T follicular helper cell (primary cell): Measurements from ENCODE around the gene HMHB1.
A peak's percentile ranks its signal among the peaks of the same experiment; 100 is the strongest.
"Not testable (repeated sequence)": the region's sequence is repeated elsewhere in the genome, so short reads cannot be mapped to it uniquely, and the experiment has no call there.

ENCODE experiments used
- DNase-seq: peaks from one replicate; pipeline ENCODE4 v3.0.0-alpha.2; 2020; ENCODE audit warnings: low read depth

Gene HMHB1

DNA sequence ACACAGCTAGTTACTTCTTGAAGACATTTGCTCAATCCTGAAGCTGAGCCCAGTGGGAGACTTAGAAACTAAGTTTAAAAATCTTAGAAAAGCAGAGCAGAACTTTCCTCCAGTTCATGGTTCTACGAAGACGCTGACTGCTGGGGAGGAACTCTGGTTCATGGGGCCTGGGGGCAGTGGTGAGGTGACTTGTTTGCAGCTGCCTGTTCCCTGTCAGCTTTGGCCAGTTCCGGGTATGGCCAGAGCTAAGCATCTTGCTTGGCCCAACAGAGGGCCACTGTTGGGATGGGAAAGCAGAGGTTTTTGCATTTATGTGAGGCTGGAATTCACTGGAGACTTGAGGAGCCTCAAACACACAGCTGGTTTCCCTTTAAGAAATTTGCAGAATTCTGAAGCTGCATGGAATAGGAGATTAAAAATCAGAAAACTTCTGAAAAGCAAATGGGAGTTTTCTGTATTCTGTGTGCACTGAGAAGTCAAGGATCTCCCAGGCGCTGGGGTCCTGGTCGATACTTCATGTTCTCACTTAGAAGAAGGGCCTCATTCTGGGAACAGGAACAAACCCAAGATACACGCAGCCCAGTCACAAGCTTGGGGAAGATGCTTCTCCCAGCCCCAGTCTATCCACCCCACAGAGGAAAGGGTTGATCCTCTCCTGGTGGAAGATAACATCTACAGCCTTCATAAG lies 10.6 kb upstream of the HMHB1 start:
- no peak for DNase-seq

DNA sequence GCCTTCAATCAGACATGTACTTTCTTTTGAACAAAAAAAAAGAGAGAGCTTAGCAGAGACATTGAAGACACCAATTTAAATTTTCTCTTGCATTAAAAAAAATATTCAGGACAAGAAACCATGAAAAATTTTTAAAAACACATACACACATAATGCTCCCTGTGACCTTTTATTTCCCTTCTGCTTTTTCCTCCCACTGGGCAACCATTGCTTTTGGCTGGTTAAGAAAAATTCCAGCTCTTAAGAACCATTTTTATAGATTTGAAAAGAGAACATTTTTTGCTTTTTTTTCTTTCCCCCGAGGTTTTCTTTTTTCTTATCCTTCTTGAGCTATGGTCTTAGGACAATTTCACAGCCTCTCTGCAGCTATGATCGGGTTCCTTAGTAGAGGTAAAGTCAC lies 6.1 kb upstream of the HMHB1 start:
- no peak for DNase-seq

DNA sequence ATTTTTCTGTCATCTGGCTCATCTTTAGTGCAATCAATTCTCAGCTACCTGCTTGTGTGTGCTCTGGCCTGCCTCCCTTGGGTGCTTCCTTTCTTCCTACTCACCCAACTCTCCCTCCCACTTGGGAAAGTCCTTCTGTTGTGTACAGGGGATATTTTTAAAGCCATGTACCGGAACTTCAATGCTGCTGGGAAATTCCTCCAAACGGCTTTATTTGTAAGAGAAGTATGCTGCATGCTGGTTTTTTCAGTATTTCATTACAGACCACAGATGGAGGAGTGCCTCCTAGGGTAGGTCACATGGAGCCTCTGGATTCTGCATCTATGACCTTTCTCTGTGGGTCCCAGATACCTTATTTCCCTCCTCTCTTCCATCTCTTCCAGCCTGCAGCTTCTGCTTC lies 5.4 kb upstream of the HMHB1 start:
- no peak for DNase-seq

DNA sequence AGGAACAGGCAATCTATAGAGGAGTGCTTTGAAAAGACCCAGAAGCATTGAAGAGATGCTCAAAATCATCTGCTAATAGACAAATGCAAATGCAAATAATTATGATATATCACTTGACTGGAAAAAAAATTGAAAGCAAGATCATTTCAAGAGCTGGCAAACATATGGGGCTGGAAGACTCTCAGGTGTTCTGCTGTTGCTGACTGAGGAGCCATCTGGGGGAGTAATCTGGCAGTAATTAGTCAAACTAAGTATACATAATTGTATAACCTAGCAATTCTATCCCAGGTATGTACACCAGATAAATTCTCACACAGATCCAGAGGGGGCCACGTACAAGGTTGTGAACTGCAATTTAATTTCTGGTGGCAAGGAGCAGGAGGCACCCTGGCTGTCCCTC lies 4.6 kb upstream of the HMHB1 start:
- DNase-seq: no peak

DNA sequence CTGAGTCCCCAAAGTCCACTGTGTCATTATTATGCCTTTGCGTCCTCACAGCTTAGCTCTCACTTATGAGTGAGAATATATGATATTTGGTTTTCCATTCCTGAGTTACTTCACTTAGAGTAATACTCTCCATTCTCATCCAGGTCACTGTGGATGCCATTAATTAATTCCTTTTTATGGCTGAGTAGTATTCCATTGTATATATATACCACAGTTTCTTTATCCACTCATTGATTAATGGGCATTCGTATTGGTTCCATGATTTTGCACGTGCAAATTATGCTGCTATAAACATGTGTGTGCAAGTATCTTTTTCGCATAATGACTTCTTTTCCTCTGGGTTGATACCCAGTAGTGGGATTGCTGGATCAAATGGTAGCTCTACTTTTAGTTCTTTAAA lies 4.4 kb downstream of the HMHB1 start:
- DNase-seq: not testable (repeated sequence)

DNA sequence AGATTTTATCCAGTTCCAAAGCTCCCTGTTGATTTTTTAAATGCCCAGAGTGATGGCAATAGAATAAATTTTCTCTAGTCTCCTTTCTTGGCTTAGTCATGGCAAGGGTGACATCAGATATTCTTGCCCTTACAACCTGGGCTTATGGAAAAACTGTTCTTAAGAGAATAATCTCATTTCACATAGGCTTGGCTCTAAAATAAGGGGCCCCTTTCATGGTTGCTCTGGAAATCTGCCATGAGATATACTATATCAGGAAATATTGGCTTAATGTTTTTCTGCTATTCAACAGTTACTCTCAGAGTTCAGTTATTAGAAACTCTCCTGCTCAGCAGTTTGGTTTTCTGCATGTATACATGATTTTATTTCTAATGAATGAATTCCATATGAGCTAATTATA lies 7.8 kb downstream of the HMHB1 start:
- no peak for DNase-seq

DNA sequence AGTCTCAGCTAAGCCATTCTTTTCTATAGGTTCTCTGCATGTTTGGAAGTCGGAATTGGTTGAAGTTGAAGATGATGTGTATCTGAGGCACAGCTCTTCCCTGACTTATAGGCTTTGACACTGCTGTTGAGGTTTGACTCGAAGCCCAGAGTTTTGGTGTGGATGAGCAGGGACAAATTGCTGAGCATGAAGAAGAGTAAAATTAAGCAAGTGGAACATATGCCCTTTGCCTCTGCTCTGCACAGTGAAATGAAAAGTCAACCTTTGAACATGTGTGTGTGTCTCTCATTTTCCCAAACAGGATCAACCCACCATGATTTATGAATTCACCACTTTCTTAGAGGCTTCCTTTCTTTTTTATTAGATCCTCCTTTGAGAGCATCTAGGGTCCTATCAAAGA lies 8.5 kb downstream of the HMHB1 start:
- no peak for DNase-seq

DNA sequence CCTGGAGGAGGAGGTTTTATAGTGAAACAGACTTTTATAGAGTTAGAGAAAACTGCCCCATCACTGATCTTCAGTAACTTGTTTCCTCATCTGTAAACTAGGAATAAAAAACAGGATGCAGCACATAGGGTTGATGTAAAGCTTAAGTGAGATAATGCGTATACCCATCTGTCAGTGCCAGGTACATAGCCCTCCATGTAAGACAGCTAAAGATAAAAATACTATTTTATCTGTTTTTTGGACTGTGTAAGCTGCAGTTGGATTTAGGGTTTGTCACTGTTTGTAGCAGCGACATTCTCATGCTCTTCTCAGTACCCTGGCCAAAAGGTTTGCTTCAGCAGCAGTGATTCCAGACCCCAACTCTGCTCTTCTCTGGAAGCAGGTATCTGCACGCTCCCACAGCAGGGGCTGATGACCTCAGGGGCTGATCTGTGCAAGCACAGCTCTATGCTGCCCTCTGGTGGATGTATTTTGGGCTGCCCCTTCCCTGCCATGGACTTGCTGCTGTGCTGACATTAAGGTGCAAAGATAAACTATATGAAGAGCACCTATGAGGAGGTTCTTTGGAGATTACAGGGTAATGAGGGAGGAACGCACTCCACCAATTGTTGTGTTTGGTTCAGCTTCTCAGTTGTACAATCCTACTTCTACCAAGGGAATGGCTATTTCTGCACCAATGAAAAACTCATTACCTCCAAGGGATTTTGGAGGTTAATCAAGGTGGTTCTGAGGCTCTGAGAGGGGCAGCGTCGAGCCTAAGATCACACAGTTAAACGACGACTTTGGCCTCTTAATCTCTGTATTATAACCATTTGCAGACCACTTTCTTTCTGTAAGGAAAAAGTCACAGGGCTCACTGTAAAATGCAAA lies 13.1 kb downstream of the HMHB1 start:
- peak; percentile 70 for DNase-seq

DNA sequence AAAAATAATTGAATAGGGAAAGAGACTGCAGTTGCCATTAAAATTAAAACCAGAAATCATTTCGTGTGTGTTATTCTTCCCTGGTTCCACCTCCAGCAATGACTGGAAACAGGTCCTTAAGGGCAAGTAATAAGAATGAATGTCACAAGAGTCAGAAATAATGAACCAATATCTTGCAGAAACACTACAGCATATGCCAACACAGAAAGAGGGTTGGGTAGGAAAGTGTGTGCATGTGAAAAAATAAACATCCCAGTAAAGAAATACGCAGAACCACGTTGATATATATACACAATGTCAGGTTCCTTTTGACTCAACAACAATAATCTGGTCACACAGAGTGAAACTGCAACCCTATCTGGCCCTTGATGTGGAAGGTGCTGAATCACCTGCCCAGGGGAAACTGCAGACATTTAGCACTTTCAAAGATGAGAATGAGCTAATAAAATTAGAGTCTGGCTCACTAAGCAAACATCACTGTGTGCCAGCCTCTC lies 15.0 kb downstream of the HMHB1 start:
- DNase-seq: no peak

DNA sequence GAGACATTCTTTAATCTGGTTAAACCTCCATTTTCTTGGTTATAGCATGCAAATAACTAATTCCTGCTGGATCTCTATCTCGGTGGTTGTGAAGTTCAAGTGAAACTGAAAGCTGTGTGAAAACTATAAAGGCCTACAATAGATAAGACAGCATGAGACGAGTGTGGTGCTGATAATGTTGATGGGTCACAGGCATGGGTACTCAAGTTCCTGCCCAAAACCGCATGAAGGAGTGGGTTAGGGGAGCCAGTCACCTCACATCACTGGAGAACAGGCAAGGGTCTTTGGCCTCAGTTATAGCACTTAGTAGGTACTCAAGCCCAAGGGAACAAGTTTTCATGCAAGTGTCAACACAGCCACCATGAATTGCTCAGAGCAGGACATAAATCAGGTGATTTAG lies 16.7 kb downstream of the HMHB1 start:
- DNase-seq: no peak

DNA sequence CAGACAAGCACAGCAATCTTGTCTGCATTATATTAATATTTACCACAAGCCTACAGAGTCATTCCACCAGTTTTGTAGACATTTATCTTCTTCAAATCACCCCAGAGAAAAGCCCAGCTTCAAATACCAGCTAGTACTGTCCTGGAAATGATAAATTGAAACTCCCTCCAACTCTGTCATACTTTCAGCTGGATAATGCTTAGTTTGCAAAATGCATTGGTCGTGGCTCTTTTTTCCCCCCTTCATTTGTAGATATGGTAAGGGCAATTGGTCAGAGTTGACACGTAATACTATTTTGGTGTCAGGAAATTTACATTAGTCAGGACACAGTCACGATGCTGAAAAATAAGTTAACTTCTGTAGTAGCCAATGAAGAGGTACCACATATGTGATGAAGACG lies 21.2 kb downstream of the HMHB1 start:
- DNase-seq: no peak

DNA sequence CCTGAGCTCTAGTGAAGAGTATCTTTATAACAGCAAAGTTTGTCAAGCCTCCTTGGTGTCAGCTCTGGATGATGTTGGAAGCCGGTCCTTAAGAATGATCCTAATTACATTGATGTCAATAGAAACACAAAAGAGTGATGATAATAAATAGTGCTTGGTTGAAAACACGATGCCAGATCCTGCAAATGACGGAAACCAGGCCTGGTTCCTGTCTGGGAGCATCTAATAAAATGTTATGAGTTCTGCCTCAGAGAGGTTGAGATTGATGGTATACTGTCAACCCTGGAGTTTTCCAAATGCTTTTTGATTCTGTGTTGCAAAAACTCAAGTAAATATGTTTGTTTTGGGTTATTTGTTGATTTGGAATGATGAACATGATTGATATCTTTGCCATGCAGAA lies 23.3 kb downstream of the HMHB1 start:
- no peak for DNase-seq

DNA sequence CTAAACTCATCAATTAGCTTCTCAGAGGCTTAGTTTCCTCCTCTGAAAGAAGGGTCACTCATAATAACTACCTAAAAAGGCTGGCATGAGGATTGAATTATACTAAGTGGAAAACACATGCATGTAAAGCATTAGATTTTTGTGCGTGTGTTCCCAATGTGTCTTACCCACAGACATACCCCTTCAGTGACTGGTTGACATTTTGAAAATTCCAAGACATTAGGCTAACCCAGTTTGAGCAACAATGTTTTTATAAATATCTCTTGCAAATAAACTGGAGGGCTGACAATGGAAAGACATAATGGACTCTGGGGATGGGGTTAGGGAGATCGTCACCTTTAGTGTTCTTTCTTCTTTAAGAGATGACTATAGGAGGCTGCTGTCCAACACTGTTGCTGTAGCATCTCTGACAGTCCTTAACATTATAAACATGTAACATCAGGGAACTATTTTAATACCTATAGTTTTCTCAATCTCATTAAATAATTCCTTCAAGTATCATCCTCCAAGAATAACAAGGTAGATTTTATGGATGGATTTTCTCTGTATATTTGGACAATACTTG lies 24.3 kb downstream of the HMHB1 start:
- no peak for DNase-seq

DNA sequence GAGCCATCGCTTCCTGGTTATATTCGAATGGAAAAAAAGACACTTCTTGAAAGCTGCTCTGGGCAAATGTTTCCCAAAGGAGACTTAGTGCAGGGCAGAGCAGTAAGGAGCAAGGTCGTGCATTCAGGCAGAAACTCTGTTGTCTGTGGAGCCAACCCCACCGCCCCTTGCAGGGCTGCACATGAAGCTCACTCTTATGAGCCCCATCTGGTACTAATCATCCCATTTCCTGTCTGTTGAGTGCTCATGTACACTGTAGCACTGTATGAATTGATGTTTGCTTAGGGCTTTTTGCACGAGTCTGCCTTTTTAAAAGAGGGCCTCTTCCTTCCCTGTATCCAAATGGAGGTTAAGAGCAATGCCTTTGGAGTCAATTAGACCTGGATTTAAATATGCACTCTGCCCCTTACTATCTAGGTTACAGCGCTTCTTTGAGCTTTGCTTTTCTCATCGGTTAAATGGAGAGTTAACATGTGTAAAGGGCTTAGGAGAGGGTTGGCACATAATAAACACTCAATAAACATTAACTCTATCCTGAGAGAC lies 25.4 kb downstream of the HMHB1 start:
- no peak for DNase-seq

DNA sequence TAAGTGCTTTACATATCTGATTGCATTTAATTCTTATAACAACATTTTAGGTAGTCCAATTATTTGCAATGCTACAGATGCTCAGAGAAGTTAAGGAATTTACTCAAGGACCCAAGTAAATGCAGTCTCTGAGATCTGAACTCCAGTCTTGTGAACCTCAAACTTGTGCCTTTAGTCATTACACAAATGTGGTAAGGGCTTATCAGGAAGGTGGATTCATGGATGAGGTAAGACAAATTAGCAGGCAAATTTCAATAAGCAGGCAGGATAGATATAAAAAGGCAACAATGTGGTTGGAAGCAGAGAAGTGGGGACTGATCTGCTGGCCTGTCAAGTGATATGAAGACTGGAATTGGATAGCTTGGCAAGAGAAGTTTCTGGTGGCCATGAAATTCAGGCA lies 29.5 kb downstream of the HMHB1 start:
- DNase-seq: no peak

DNA sequence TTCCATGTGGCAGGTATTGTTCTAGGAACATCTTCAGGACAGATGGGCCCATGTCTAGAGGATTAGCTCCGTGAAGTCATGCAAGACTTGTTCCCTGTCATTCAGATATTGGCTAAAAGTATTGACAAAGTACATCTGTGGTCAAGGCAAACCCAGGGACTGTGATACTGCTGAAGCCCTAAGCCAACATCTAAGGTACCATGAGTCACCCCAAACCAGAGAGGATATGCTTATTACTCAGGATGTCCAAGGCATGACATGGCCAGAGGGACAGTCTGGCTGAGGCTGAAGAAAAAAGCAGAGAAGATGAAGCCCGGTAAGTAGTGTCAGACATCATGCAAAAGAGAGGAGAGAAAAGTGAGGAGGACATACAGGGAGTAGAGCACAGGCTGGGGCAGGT lies 31.0 kb downstream of the HMHB1 start:
- no peak for DNase-seq

DNA sequence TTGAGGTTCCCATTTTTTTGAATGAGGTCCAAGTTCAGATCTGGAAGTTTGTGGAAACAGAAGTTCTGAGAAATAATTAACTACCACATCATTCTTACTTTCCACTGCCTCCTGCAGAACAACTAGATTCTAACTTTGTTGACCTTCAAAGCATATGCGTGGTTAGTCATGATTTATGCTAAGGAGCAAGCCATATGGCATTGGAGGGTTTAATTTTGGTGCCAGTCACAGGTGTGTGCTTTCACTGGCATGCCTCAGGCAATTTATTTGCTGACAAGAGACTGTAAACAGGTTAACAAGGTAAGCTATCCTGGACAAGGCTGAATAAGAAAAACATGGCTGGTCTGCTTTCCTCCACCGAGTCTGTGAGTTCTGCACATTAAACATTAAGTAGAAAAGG lies 31.5 kb downstream of the HMHB1 start:
- no peak for DNase-seq

DNA sequence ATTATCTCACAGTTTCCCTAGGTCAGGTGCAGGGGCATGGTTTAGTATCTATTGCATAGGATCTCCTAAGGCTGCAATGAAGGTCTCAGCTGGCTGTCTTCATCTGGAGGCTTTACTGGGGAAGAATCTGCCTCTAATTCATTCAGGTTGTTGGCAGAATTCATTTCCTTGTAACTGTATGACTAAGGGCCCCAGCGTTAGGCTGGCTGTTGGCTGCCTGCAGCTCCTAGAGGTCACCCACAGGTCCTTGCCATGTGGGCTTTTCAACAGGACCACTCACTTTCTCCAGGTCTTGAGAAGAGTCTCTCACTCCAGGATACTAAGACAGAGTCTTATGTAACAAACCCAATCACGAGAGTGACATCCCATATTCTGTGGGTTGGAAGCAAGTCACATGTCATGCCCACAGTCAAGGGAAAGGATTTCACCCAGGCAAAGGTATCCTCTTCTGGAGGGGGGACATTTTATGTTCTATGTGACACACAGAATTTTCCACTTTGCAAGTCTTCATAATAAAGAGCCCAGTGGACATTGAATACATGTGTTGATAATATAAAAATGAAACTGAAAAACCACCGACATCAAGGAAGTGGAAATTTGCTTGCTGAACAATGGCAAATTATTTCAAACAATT lies 38.2 kb downstream of the HMHB1 start:
- no peak for DNase-seq

DNA sequence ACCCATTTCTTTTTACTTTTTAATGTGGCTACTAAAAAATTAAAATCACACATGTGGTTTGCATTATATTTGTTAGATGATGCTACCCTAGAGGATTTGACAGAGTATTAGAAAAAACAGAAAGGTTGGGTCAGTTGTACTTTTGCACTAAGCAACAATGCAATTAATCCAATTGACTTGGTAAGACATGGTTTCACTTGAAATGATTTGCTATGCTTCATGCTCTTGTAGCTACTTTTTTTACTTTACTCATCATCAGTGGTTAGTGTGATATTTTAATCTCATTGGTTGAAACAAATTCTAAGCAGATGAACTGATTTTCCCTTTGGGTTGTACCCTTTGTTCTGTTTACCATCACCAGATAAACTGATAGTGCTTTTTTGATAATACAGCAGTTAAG lies 39.4 kb downstream of the HMHB1 start:
- DNase-seq: no peak

DNA sequence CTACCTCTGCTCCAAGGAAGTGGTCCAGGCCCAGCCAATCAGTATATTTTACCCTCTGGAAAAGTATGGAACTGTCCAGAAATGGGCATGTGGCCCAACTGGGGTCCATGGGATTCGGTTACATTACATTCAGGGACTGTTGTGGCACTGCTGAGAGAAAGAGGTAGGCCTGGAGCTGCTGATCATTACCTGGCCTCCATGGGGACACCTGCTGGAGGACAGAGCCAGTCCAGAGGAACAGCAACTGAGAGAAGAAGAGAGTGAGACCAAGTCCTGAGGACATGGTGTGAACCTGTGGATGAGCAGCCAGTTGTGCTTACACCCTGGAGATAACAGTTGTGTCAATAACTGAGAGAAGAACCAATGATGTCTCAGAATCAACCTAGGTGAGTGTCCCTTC lies 48.2 kb downstream of the HMHB1 start:
- DNase-seq: no peak

DNA sequence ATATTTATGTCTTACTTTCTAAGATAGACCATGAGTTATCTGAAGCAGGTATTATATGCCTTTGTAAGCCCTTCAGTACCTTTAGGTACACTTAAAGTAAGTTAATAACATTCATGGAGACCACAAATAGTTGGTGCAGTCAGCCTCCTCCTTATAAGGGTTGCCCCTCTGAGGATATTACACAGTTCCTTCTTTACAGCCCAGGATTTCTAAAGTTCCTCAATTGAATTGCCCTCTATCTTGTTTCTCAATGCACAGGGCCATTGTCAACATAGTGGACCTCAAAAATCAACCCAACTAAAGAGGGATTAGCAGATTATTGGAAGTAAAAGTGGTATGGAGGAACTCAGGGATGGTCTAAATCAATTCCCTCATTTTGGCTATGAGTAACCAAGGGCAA lies 50.3 kb downstream of the HMHB1 start:
- DNase-seq: no peak

DNA sequence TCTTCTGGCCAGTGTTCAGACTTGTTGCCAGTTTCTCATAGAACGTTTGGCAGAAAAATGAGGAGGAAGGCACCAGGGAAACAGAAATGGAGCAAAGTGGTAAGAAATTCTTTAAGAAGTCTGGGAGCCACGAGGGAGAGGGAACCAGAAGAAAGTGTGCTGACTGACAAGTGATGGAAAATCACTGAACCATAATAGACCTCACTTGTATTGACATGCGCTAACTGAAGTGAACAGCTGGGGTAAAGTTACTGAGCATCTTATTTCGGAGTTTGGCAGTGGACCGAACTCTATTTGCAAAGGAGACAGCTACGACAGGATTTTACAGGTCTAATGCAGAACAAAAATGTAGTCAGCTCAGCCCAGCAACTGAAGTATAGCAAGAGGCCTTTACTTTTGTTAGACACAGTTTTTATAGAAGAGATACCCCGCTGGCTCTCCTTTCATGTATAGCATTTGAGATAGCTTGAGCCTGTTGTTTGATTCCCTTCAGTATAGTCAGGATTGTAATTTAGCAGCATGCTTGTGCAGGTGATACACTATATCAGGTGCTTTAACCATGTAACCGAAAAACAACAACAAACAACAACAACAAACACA lies 53.6 kb downstream of the HMHB1 start:
- DNase-seq: no peak
